Measurements from ENCODE around the gene ACMSD. TPM values are rescaled to one million over a fixed set of nuclear protein-coding genes. Genes with fewer than 3 reads are reported as not detected.

The ACMSD gene
- total RNA-seq, 1 donor from 2014 or later, result not detected

GRCh38 chr2:134944975-134945374, 106.6 kb downstream of the ACMSD start:
- DNase-seq (ENCODE audit: low read depth), result no peak

- DNase-seq (ENCODE audit: low read depth), result no peak
These were observed 107.7 kb downstream of the ACMSD start for GRCh38 chr2:134946073-134946472.

GRCh38 chr2:134949981-134950708, 111.7 kb downstream of the ACMSD start:
- DNase-seq (ENCODE audit: low read depth), result no peak

GRCh38 chr2:134950886-134951285, 112.5 kb downstream of the ACMSD start:
- DNase-seq (ENCODE audit: low read depth), result no peak

Small RNA genes lying within 50 kb of the gene (microRNA-seq; reads per million reads assigned to microRNA genes)
- not detected for gene MIR5590

Other genes starting within 250 kb of the ACMSD start
- gene TMEM163, start 119.6 kb upstream of the ACMSD start, total RNA-seq, result not detected in 2 replicates
- 30.7 and 39.1 TPM in 2 replicates for gene CCNT2, start 80.2 kb downstream of the ACMSD start, total RNA-seq
- not detected in 2 replicates for gene MAP3K19, start 208.8 kb downstream of the ACMSD start, total RNA-seq
- 49.2 and 51.8 TPM in 2 replicates for gene RAB3GAP1, start 213.7 kb downstream of the ACMSD start, total RNA-seq